Activated naive CD4-positive, alpha-beta T cell (primary cell): Measurements from ENCODE around the gene TREX2.

Experiments
- DNase-seq, 4 experiments: peaks; one replicate each; lab custom pipeline; 2025; lab: John Stamatoyannopoulos, UW

TREX2 gene

DNA sequence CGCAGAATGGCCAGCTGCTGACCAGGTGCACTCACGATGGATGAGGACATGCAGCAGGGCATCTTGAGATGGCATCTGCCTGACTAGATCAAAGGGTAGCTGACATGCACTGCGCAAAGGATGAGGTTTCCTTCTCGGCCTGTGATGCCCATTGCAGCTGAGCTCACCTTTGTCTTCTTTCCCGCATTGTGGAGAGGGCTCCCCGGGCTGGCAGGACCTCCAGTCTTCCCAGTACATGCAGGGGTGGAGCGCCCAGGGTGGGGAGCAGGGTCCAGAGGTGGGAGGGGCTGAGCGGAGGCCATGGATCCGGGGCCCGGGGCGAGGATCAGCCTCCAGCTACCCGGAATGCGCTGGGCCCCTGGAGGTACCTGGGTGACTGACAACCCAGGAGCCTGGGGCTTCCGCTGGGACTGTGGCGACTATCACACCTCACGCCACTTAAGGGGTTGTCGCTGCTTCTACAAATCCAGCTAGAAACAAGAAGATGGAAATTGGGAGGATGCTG, 12.0 kb downstream of the TREX2 start:
- DNase-seq = no peak

DNA sequence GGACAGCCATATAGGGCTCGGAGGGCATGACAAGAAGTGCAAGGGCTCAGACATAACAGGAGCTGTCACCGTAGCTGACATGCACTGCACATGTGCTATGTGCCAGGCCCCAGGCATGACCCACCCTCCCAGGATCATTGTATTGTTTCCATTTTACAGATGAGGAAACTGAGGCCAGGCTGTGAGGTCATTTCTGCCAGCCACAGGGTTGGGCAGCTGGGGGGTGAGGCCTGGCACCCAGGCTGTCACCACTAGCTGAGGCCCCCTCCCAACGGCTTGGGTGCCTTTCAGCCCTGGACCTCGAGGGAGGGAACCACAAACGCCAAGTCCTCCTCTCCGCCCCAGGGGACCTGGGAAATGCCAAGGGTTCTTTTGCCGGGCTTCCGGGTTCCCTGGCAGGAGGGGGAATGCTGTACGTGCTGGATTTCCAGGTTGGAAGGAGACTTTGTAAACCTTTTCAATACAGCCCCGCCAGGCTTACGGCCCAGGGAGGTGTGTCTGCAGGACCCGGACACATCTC, 12.6 kb downstream of the TREX2 start:
- no peak for DNase-seq

- DNase-seq = no peak
These were observed 15.1 kb downstream of the TREX2 start for GRCh38 chrX:153430796-153431195.

DNA sequence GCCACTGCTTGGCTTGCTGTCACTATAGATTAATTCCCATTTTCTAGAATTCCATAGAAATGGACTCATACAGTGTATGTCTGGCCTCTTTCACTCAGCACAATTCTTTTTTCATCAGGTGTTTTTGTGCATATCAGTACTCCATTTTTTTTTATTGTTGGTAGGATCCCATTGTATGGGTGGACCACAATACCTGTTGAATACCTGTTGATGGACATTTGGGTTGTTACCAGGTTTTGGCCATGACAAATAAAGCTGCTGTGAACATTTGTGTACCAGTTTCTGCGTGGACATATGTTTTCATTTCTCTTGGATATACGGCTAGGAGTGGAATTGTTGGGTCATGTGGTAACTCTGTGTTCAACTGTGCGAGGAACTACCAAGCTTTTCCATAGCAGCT, 19.7 kb downstream of the TREX2 start:
- no peak for DNase-seq

GRCh38 chrX:153423652-153424051, 22.2 kb downstream of the TREX2 start:
- no peak for DNase-seq

GRCh38 chrX:153421856-153422255, 24.0 kb downstream of the TREX2 start:
- no peak for DNase-seq

DNA sequence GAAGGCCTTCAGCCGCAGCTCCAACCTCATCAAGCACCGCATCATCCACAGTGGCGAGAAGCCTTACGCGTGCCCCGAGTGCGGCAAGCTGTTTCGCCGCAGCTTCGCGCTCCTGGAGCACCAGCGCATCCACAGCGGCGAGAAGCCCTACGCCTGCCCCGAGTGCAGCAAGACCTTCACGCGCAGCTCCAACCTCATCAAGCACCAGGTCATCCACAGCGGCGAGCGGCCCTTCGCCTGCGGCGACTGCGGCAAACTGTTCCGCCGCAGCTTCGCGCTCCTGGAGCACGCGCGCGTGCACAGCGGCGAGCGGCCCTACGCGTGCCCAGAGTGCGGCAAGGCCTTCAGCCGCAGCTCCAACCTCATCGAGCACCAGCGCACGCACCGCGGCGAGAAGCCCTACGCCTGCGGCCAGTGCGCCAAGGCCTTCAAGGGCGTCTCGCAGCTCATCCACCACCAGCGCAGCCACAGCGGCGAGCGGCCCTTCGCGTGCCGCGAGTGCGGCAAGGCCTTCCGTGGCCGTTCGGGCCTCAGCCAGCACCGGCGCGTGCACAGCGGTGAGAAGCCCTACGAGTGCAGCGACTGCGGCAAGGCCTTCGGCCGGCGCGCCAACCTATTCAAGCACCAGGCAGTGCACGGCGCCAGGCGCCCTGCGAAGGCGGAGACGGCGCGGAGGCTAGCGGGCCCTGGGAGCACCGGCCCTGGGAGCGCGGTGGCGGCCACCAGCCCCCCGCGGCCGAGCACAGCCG, 24.8 kb downstream of the TREX2 start:
- DNase-seq = no peak

- no peak for DNase-seq
These were observed 28.2 kb downstream of the TREX2 start for GRCh38 chrX:153417637-153418036.

- DNase-seq = no peak
These were observed 28.9 kb downstream of the TREX2 start for GRCh38 chrX:153416781-153417450.

GRCh38 chrX:153414856-153415510, 30.9 kb downstream of the TREX2 start:
- no peak for DNase-seq

DNA sequence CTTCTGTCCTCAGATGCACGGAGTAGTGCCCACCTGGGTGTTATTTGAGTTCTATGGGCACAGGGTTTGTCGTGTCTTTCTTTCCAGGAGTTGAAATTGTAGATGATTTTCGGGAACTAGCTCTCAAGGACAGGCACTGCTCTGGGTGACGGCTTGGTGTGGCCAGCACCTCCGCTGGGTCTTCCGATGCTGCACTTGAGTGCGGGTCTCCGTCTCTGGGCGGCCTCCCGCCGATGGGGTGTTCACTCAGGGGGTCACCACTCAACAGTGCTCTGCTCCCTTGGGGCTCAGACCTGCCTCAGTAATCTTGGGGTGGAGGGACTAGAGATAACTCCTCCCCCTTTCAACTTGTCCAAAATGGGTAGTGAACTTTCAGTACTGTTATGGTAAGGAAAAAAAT, 32.1 kb downstream of the TREX2 start:
- DNase-seq = no peak

DNA sequence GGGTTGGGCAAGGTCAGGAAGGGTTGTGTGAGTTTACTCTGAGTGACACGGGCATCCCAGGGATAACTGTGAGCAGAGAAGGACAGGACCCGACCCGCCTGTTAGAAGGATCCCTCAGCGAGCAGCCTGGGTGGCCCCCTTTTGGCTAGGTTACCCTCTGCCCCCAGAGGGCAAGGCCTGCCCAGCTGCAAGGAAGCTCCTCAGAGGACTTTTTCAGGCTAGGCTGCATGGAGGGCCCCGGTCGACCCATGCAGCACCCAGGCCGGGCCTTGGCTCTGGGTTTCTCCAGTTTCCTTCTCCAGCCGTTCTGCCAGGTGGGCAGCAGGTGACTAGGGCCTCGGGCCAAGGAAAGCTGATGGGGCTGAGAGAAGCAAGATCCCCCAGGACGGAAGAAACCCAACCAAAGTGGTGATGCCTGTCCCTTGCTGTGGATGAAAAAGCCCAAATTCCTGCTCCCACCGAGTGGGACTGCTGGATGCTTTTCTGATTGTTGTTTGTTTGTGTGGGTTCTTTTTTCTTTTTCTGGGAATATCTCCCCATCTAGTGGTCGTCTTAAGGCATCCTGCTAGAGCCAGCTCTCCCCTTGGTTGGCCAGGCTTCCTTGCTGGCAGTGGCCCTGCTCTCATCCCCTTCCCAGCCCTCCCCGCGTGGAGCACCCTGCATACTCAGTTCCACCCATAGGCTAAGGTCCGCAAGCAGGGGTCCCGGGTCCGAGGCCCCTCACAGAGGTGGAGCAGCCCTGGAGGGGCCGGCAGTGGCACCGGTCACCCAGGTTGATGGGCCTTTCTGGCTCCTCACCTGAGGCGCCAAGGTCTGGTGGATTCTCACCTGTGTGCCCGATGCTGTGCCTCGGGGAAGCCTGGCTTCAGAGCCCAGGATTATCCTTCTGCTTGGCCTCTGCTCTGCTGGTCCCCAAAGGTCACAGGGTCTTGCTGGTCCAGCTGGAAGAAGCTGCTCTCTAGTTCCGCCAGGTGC, 32.8 kb downstream of the TREX2 start:
- DNase-seq = no peak

DNA sequence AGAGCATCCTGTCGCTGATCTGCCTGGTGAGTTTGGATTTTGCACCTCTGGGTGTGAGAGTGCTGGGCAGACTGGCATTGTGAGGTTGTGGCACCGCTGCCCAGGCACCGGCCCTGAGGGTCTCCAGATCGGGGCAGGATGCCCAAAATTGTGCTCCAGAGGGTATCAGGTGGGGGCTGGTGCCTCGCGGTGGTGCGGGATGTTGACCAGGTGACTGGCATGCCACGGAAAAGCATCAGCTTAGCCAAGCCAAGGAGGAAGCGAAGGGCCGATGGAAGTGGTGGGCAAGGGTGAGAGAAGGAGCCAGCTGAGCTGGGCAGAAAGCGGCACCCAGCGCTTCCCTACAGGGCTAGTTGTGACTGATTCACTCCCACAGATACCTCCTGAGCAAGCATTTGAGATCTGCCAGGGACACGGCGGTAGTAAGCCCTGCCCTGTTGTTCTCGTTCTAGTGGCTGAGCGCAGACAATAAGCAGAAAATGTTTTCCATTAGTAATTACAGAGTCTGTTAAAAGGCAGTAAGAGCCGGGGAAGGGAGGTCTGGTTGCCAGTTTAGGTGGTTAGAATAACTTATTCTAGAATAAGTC, 33.8 kb downstream of the TREX2 start:
- DNase-seq = no peak

GRCh38 chrX:153411255-153411987, 34.4 kb downstream of the TREX2 start, which contains the start of gene ZFP92:
TSS of gene ZFP92 (plus strand) at chrX:153411472. CDS start at chrX:153418323, 6,851 bp downstream.
- DNase-seq = peak in 1 of 4 experiments; percentile 29

DNA sequence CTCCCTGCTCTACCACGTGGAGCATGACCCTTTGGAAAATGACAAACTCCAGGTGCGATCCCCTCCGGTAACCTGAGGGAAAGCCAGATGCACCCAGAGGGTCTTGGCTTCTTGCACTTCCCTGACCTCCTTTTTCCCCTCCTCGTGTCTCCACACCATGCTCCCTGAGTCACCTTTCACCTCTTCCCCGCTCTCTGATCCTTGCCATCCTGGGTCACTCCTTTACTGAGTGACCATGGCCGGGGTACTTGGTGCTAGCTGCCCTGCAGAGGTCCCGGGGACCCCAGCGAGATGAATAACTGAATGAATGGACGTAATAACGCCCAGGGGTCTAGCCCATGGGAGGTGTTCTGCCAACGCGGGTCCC, 35.0 kb downstream of the TREX2 start:
- DNase-seq = no peak

DNA sequence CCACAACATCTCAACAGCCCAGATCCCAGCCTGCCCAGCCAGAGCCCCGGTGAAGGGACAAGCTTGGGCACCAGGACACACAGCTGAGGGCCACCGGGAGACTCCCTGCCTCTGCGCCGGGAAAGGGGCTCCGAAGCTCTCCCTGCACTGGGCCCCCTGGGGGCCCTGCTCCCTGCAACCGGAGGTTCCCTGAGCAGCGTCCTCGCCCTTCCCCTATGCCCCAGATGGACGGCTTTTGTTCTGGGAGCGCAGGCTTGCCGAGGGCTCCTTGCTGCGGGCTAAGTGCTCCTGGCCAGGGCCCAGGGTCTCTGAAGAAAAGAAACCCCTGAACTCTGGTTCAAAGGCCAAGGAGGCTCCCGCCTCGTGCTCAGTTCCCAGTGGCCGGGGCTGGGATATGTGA, 35.5 kb downstream of the TREX2 start:
- DNase-seq = no peak

- DNase-seq = no peak
These were observed 36.3 kb downstream of the TREX2 start for GRCh38 chrX:153409414-153410101.

GRCh38 chrX:153408871-153409351, 36.9 kb downstream of the TREX2 start:
- DNase-seq = no peak

- no peak for DNase-seq
These were observed 37.6 kb downstream of the TREX2 start for GRCh38 chrX:153408221-153408721.
